Stomach (tissue), 4 donors: Measurements from ENCODE around the gene GBX1.

Experiments
- CTCF ChIP-seq, 7 experiments: fragments of 450-650 bp in 4 of 7; fragments of 200-600 bp in 3 of 7; sonication (generic) in 3 of 7; IDR thresholded peaks; one replicate each; pipeline ENCODE4 v1.5.1; 2016 to 2019; ENCODE audit warnings: antibody characterized with exemption in 7 of 7, control low read depth in 2 of 7, mild to moderate bottlenecking in 1 of 7
- EP300 ChIP-seq: sonication (generic); formaldehyde crosslinking; IDR thresholded peaks from one replicate; pipeline ENCODE4 v1.6.1; 2017; ENCODE audit warnings: antibody characterized with exemption
- POLR2A ChIP-seq, 4 donors: fragments of 450-650 bp; IDR thresholded peaks; one replicate each; pipeline ENCODE4 v1.6.1; 2016; ENCODE audit warnings: antibody characterized with exemption in 4 of 4, control low read depth in 2 of 4, mild to moderate bottlenecking in 1 of 4, moderate library complexity in 1 of 4
- POLR2AphosphoS5 ChIP-seq, 3 donors: sonication (generic); formaldehyde crosslinking; IDR thresholded peaks; one replicate each; pipeline ENCODE4 v1.6.1; 2016; ENCODE audit warnings: antibody characterized with exemption in 3 of 3

GRCh38 chr7:151179287-151179860 is 11.9 kb upstream of the GBX1 start:
- no peak for TF ChIP-seq CTCF (IDR thresholded peaks at IDR 0.05)
- TF ChIP-seq POLR2A (IDR thresholded peaks at IDR 0.05) = no peak
- no peak for TF ChIP-seq POLR2AphosphoS5 (IDR thresholded peaks at IDR 0.05)
- TF ChIP-seq EP300 = no peak
